GM13977 (cell line): ENCODE results near the gene IL13RA2.

Source experiments
- DNase-seq: peaks from one replicate; pipeline ENCODE4 v3.0.0; 2012; ENCODE audit warnings: low spot score
- CTCF ChIP-seq: IDR thresholded peaks from 2 replicates; pipeline ENCODE4 v1.5.1; 2012; ENCODE audit warnings: mild to moderate bottlenecking, control low read depth; ENCODE audit not compliant: insufficient read depth; ENCODE audit errors: extremely low read depth, missing control alignments
- in situ Hi-C: fragments of 300-500 bp; cut with MboI; formaldehyde crosslinking; loops from one replicate; pipeline ENCODE4 v1.12.0; 2022; ENCODE audit warnings: low sequenced_read_pairs, low pct_unique_long_range_greater_than_20kb, mixed read lengths, inconsistent platforms; ENCODE audit not compliant: unreplicated experiment

The IL13RA2 gene

GRCh38 chrX:115029869-115030570 lies 12.6 kb upstream of the IL13RA2 start:
- in situ Hi-C loops, result no loop called here
- DNase-seq, result no peak
- no peak for TF ChIP-seq CTCF

GRCh38 chrX:115029440-115029839 lies 12.0 kb upstream of the IL13RA2 start:
- no peak for TF ChIP-seq CTCF
- DNase-seq, result no peak
- in situ Hi-C loops, result no loop called here

GRCh38 chrX:115023811-115024210 lies 6.4 kb upstream of the IL13RA2 start:
- no peak for DNase-seq

GRCh38 chrX:115023139-115023538 lies 5.7 kb upstream of the IL13RA2 start:
- no peak for DNase-seq
- in situ Hi-C loops, result no loop called here
- no peak for TF ChIP-seq CTCF

More at GRCh38 chrX:115023811-115024210, 6.4 kb upstream of the IL13RA2 start:
- in situ Hi-C loops, result no loop called here
- no peak for TF ChIP-seq CTCF

GRCh38 chrX:115021121-115021520 lies 3.7 kb upstream of the IL13RA2 start:
- in situ Hi-C loops, result no loop called here
- no peak for DNase-seq
- no peak for TF ChIP-seq CTCF

GRCh38 chrX:115018944-115019343 lies 1.5 kb upstream of the IL13RA2 start:
- no peak for TF ChIP-seq CTCF
- no peak for DNase-seq
- in situ Hi-C loops, result no loop called here
